Transverse colon (tissue), 4 donors: Measurements from ENCODE around the gene IFITM10. TPM values are rescaled to one million over a fixed set of nuclear protein-coding genes. Genes with fewer than 3 reads are reported as not detected.

Source experiments
- DNase-seq: peaks from one replicate; pipeline ENCODE4 v3.0.0-alpha.2; 2019
- H3K27ac ChIP-seq, 4 donors: fragments of 200-600 bp; sonication (generic); 2 replicates each; pipeline ENCODE4 v1.5.1; 2016 to 2018; ENCODE audit warnings: inconsistent platforms in 4 of 4
- H3K27me3 ChIP-seq: fragments of 200-600 bp; sonication (generic); 2 replicates; pipeline ENCODE4 v1.5.1; 2017; ENCODE audit warnings: inconsistent platforms
- H3K36me3 ChIP-seq, 4 donors: fragments of 200-600 bp; sonication (generic); 2 replicates each; pipeline ENCODE4 v1.5.1; 2017 to 2019; ENCODE audit warnings: inconsistent platforms in 4 of 4
- H3K4me1 ChIP-seq, 4 donors: fragments of 200-600 bp; sonication (generic); 2 replicates each; pipeline ENCODE4 v1.5.1; 2017 to 2020; ENCODE audit warnings: inconsistent platforms in 4 of 4
- H3K4me3 ChIP-seq, 4 donors: fragments of 200-600 bp; sonication (generic); 1 replicate in 1 of 4; 2 replicates in 3 of 4; pipeline versions ENCODE4 v1.5.1 to v1.6.1; 2017 to 2019; ENCODE audit warnings: inconsistent platforms in 4 of 4
- H3K9me3 ChIP-seq, 2 donors: fragments of 200-600 bp; sonication (generic); 2 replicates each; pipeline ENCODE4 v1.5.1; 2017 to 2019; ENCODE audit warnings: inconsistent platforms in 2 of 2
- EP300 ChIP-seq: sonication (generic); formaldehyde crosslinking; IDR thresholded peaks from one replicate; pipeline ENCODE4 v1.6.1; 2017; ENCODE audit warnings: antibody characterized with exemption, low read depth
- POLR2A ChIP-seq: fragments of 450-650 bp; IDR thresholded peaks from one replicate; pipeline ENCODE4 v1.6.1; 2016; ENCODE audit warnings: antibody characterized with exemption, mild to moderate bottlenecking, moderate library complexity
- POLR2AphosphoS5 ChIP-seq, 3 donors: sonication (generic); formaldehyde crosslinking; IDR thresholded peaks; one replicate each; pipeline ENCODE4 v1.6.1; 2016; ENCODE audit warnings: antibody characterized with exemption in 3 of 3
- WGBS, 2 donors: methylation state at CpG; one replicate each; pipeline ENCODE4 v1.1.5; 2018; ENCODE audit warnings: low coverage in 1 of 2; 5-methylcytosine and 5-hydroxymethylcytosine counted together
- in situ Hi-C, 4 donors: fragments of 200-750 bp; cut with MboI; loops; one replicate each; pipeline versions ENCODE4 v1.15.0 to v1.15.1; 2017; ENCODE audit warnings: low sequenced_read_pairs in 3 of 4, low pct_ligation_motif_present in 1 of 4, low pct_unique_long_range_greater_than_20kb in 1 of 4
- intact Hi-C: fragments of 100-400 bp; cut with DNase I; formaldehyde crosslinking; loops from one replicate; pipeline ENCODE4 v1.15.1; 2023; ENCODE audit warnings: low total_unique reads
- total RNA-seq, 4 donors: library from RNA; depleted of rRNA; stranded (reverse); fragments of >200 nt; gene quantifications; one replicate each; pipeline ENCODE4 v1.1.0, GENCODE V29; 2016
- TF ChIP-seq, protein P1 (sequence below), 5 experiments: fragments of 200-600 bp in 3 of 5; fragments of 450-650 bp in 2 of 5; sonication (generic) in 3 of 5; IDR thresholded peaks; 1 replicate in 2 of 5; 2 replicates in 3 of 5; pipeline ENCODE4 v1.5.1; 2016 to 2017; ENCODE audit warnings: antibody characterized with exemption in 5 of 5, inconsistent platforms in 3 of 5, mild to moderate bottlenecking in 2 of 5, moderate library complexity in 1 of 5

Gene IFITM10
- total RNA-seq, 4 donors from 2014 or later = 0.68 to 13.5 (median 1.3) TPM

DNA sequence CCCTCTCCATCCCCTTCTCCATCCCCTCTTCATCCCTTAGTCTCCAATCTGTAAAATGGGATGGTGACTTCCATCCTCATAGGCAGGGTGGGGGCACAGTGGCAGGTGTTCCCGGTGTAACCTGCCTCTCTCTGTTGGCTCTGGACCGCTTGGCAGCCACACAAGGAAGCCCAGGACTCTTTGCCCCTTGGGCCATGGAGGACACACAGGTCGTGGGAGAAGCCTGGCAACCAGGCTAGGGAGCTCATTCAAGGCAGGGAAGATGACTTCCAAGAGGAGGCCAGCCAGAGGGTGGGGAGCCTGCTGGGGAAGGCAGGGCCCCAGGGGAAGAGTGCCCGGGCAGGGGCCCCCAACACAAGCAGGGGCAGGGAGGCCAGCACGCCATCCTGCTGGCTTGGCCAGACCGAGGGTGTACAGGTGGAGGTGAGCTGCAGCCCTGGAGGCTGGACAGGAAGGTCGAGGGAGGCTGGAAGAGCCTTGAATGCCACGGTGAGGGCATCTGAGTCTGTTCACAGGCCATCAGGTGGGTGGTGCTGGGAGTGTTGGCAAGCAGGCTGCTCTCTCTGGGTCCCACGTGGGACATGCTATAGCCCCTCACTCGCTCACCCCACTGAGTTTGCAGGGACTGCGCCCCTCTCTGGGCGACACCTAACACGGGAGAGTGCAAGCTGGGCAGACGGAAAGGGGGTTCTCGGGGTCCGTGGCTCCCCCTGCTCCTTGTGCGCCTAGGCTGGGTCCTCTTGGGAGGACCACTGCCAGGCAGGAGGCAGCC lies 28.8 kb upstream of the IFITM10 start:
- 60 to 65% methylated on average over 1 to 17 of the region's 17 CpGs for WGBS, 2 donors
- peaks cover 8% of the 10 kb centered on the region for H3K27me3 ChIP-seq
- DNase-seq = no peak
- H3K27ac ChIP-seq = no peak overlapping the region
- no peaks in the 10 kb centered on the region for H3K9me3 ChIP-seq
- no peaks in the 10 kb centered on the region for H3K36me3 ChIP-seq
- in situ Hi-C loops = no loop called here
- H3K4me3 ChIP-seq = no peak overlapping the region
- no peaks in the 10 kb centered on the region for H3K4me1 ChIP-seq
- TF ChIP-seq EP300 = no peak
- intact Hi-C loops = no loop called here

GRCh38 chr11:1778141-1778911 lies 27.9 kb upstream of the IFITM10 start:
- intact Hi-C loops (no loop called here), in situ Hi-C loops (no loop called here)
- TF ChIP-seq, protein P1, sequence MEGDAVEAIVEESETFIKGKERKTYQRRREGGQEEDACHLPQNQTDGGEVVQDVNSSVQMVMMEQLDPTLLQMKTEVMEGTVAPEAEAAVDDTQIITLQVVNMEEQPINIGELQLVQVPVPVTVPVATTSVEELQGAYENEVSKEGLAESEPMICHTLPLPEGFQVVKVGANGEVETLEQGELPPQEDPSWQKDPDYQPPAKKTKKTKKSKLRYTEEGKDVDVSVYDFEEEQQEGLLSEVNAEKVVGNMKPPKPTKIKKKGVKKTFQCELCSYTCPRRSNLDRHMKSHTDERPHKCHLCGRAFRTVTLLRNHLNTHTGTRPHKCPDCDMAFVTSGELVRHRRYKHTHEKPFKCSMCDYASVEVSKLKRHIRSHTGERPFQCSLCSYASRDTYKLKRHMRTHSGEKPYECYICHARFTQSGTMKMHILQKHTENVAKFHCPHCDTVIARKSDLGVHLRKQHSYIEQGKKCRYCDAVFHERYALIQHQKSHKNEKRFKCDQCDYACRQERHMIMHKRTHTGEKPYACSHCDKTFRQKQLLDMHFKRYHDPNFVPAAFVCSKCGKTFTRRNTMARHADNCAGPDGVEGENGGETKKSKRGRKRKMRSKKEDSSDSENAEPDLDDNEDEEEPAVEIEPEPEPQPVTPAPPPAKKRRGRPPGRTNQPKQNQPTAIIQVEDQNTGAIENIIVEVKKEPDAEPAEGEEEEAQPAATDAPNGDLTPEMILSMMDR (IDR thresholded peaks at IDR 0.05) = no peak
- TF ChIP-seq POLR2A (no peak), EP300 (no peak), POLR2AphosphoS5 (IDR thresholded peaks at IDR 0.05) (no peak)
- Histone ChIP-seq H3K27me3 (peaks cover 8% of the 10 kb centered on the region), H3K27ac (no peak overlapping the region), H3K36me3 (no peaks in the 10 kb centered on the region), H3K4me3 (no peak overlapping the region), H3K9me3 (no peaks in the 10 kb centered on the region), H3K4me1 (peaks cover 0 to under 1% (median 0%) of the 10 kb centered on the region in 4 donors)
- WGBS, 2 donors = 74% methylated on average over 12 of the region's 14 CpGs; no CpG with 5 or more reads in 1 of the 2 donors
- no peak for DNase-seq

- no peak overlapping the region for H3K27ac ChIP-seq
- in situ Hi-C loops = no loop called here
Observed at GRCh38 chr11:1777737-1778136, 27.3 kb upstream of the IFITM10 start.

GRCh38 chr11:1776944-1777715 lies 26.7 kb upstream of the IFITM10 start:
- WGBS, 2 donors = 80 to 97% methylated on average over 1 to 5 of the region's 5 CpGs
- DNase-seq = no peak
- H3K4me1 ChIP-seq = peaks cover 0 to 12% (median 11%) of the 10 kb centered on the region in 4 donors
- H3K9me3 ChIP-seq = no peaks in the 10 kb centered on the region
- H3K27ac ChIP-seq = no peak overlapping the region
- in situ Hi-C loops = no loop called here
- no peak overlapping the region for H3K4me3 ChIP-seq
- peaks cover 8% of the 10 kb centered on the region for H3K27me3 ChIP-seq
- intact Hi-C loops = no loop called here
- no peak for TF ChIP-seq POLR2A
- no peak for TF ChIP-seq POLR2AphosphoS5 (IDR thresholded peaks at IDR 0.05)
- TF ChIP-seq, protein P1 (IDR thresholded peaks at IDR 0.05) = no peak
- no peak for TF ChIP-seq EP300
- no peaks in the 10 kb centered on the region for H3K36me3 ChIP-seq

More at GRCh38 chr11:1777737-1778136, 27.3 kb upstream of the IFITM10 start:
- H3K4me1 ChIP-seq = peaks cover 0 to 6% (median 5%) of the 10 kb centered on the region in 4 donors
- intact Hi-C loops = no loop called here
- WGBS, 2 donors = 82% methylated on average over 2 of the region's 2 CpGs; no CpG with 5 or more reads in 1 of the 2 donors
- H3K9me3 ChIP-seq = no peaks in the 10 kb centered on the region
- no peak for DNase-seq
- H3K27me3 ChIP-seq = peaks cover 8% of the 10 kb centered on the region
- H3K4me3 ChIP-seq = no peak overlapping the region
- no peaks in the 10 kb centered on the region for H3K36me3 ChIP-seq
- TF ChIP-seq EP300 (no peak), POLR2AphosphoS5 (IDR thresholded peaks at IDR 0.05) (no peak), POLR2A (no peak)
- TF ChIP-seq, protein P1 (IDR thresholded peaks at IDR 0.05) = no peak
